Smooth muscle cell (in vitro differentiated cells): ENCODE data around the gene SLC22A7. TPM values are rescaled to one million over a fixed set of nuclear protein-coding genes. Genes with fewer than 3 reads are reported as not detected.

Source experiments
- polyA plus RNA-seq: library from polyadenylated mRNA; unstranded; fragments of >200 nt; fragmentation: Nextera tagmentation; extraction: Ambion mirVana; gene quantifications from 2 replicates; pipeline ENCODE4 v1.2.1, GENCODE V29; 2016
- small RNA-seq: library from RNA; depleted of rRNA; stranded (forward); fragments of <200 nt; gene quantifications from one replicate; pipeline ENCODE3, GENCODE V24; 2014
- total RNA-seq: library from RNA; depleted of rRNA; stranded (reverse); fragments of >200 nt; gene quantifications from 2 replicates; pipeline ENCODE4 v1.2.3, GENCODE V29; 2014

SLC22A7 gene
- total and polyA plus RNA-seq, 2 experiments from 2014 or later: not detected

Small RNA genes lying within 50 kb of the gene (small RNA-seq; reads per million reads assigned to genes)
- not detected for gene RPL12P47

Other genes starting within 250 kb of the SLC22A7 start
- gene CUL7, start 244.4 kb upstream of the SLC22A7 start, total RNA-seq: 36.9 and 51.4 TPM in 2 replicates
- 48.7 and 49.6 TPM in 2 replicates for gene CUL7, start 244.4 kb upstream of the SLC22A7 start, polyA plus RNA-seq
- 16.4 and 24.0 TPM in 2 replicates for gene MRPL2, start 238.8 kb upstream of the SLC22A7 start, total RNA-seq
- gene MRPL2, start 238.8 kb upstream of the SLC22A7 start, polyA plus RNA-seq: 112 and 125 TPM in 2 replicates
- gene KLC4, start 238.6 kb upstream of the SLC22A7 start, total RNA-seq: 13.2 and 20.0 TPM in 2 replicates
- 25.3 and 25.7 TPM in 2 replicates for gene KLC4, start 238.6 kb upstream of the SLC22A7 start, polyA plus RNA-seq
- 376 and 417 TPM in 2 replicates for gene PTK7, start 221.9 kb upstream of the SLC22A7 start, total RNA-seq
- gene PTK7, start 221.9 kb upstream of the SLC22A7 start, polyA plus RNA-seq: 596 and 598 TPM in 2 replicates
- 20.6 and 22.9 TPM in 2 replicates for gene SRF, start 127.0 kb upstream of the SLC22A7 start, total RNA-seq
- gene SRF, start 127.0 kb upstream of the SLC22A7 start, polyA plus RNA-seq: 6.8 and 9.3 TPM in 2 replicates
- 18.8 and 22.3 TPM in 2 replicates for gene CUL9, start 116.1 kb upstream of the SLC22A7 start, total RNA-seq
- 13.9 and 37.1 TPM in 2 replicates for gene CUL9, start 116.1 kb upstream of the SLC22A7 start, polyA plus RNA-seq
- 18.4 and 33.8 TPM in 2 replicates for gene DNPH1, start 68.8 kb upstream of the SLC22A7 start, total RNA-seq
- 82.1 and 82.4 TPM in 2 replicates for gene DNPH1, start 68.8 kb upstream of the SLC22A7 start, polyA plus RNA-seq
- gene TTBK1, start 54.8 kb upstream of the SLC22A7 start, total RNA-seq: not detected in 2 replicates
- gene TTBK1, start 54.8 kb upstream of the SLC22A7 start, polyA plus RNA-seq: 0.17 TPM in 1 of 2 replicates, not detected in the other
- not detected in 2 replicates for gene CRIP3, start 10.6 kb downstream of the SLC22A7 start, total RNA-seq
- gene CRIP3, start 10.6 kb downstream of the SLC22A7 start, polyA plus RNA-seq: 0.44 TPM in 1 of 2 replicates, not detected in the other
- 13.8 and 14.7 TPM in 2 replicates for gene ZNF318, start 71.4 kb downstream of the SLC22A7 start, total RNA-seq
- gene ZNF318, start 71.4 kb downstream of the SLC22A7 start, polyA plus RNA-seq: 5.8 and 6.7 TPM in 2 replicates
- 11.2 and 12.5 TPM in 2 replicates for gene ABCC10, start 129.3 kb downstream of the SLC22A7 start, total RNA-seq
- gene ABCC10, start 129.3 kb downstream of the SLC22A7 start, polyA plus RNA-seq: 17.8 and 35.0 TPM in 2 replicates
- 0.27 and 2.0 TPM in 2 replicates for gene DLK2, start 157.3 kb downstream of the SLC22A7 start, total RNA-seq
- 3.7 and 3.8 TPM in 2 replicates for gene DLK2, start 157.3 kb downstream of the SLC22A7 start, polyA plus RNA-seq
- gene TJAP1, start 179.3 kb downstream of the SLC22A7 start, total RNA-seq: 9.3 and 25.5 TPM in 2 replicates
- 13.5 and 15.3 TPM in 2 replicates for gene TJAP1, start 179.3 kb downstream of the SLC22A7 start, polyA plus RNA-seq
- 0.09 and 2.1 TPM in 2 replicates for gene LRRC73, start 212.1 kb downstream of the SLC22A7 start, total RNA-seq
- gene LRRC73, start 212.1 kb downstream of the SLC22A7 start, polyA plus RNA-seq: 1.8 and 2.2 TPM in 2 replicates
- gene YIPF3, start 218.7 kb downstream of the SLC22A7 start, total RNA-seq: 145 and 199 TPM in 2 replicates
- gene YIPF3, start 218.7 kb downstream of the SLC22A7 start, polyA plus RNA-seq: 181 and 182 TPM in 2 replicates
- 27.0 and 33.4 TPM in 2 replicates for gene POLR1C, start 218.8 kb downstream of the SLC22A7 start, total RNA-seq
- gene POLR1C, start 218.8 kb downstream of the SLC22A7 start, polyA plus RNA-seq: 21.0 and 39.8 TPM in 2 replicates